ENCODE data around the gene MAVS. TPM values are rescaled to one million over a fixed set of nuclear protein-coding genes. Genes with fewer than 3 reads are reported as not detected.

MAVS gene
- total RNA-seq, 2 experiments from 2014 or later: 13.6 to 14.7 TPM

DNA sequence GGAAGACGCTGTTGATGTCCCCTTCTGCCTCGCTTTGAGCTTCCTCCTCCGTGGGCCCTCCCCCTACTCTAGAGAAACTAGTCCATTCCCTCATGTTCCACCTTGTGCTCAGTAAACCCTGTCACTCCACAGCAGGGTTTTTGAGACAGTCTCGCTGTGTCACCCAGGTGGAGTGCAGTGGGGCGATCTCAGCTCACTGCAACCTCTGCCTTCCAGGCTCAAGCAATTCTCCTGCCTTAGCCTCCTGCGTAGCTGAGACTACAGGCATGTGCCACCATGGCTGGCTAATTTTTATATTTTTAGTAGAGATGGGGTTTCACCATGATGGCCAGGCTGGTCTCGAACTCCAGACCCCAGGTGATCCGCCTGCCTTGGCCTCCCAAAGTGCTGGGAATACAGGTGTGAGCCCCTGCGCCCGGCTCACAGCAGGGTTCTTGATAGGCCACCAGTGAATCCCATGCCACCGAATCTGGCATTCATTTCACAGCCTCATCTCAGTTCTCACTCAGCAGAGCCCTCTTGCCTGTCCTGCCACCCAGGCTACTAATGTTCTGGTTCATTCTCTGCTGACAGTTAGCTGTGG is 78.6 kb downstream of the MAVS start:
- Mint-ChIP-seq H3K36me3 (ENCODE audit: low read depth) (peaks cover 53% of the 10 kb centered on the region), H3K4me1 (ENCODE audit: low read depth) (peaks cover 52% of the 10 kb centered on the region), H3K27ac (peak overlapping the region; percentile 61), H3K9me3 (no peaks in the 10 kb centered on the region), H3K4me3 (no peak overlapping the region), H3K27me3 (no peaks in the 10 kb centered on the region)
- H3K4me3 ChIP-seq (ENCODE audit: low read length): no peak overlapping the region
- no peaks in the 10 kb centered on the region for H3K27me3 ChIP-seq (ENCODE audit: control insufficient read depth in 1 of 2, insufficient read depth in 2 of 2, low read length in 2 of 2)
- no peaks in the 10 kb centered on the region for H3K9me3 ChIP-seq (ENCODE audit: control insufficient read depth in 1 of 2, insufficient read depth in 1 of 2, low read length in 2 of 2)
- ATAC-seq (ENCODE audit: poor library complexity) (no peak), DNase-seq (no peak)
- ChIA-PET CTCF (no interaction called here), POLR2A (interaction anchor here (1.1 kb wide), 1 partner anchor 157 kb away, joined by 3 read pairs; no protein-coding TSS in a partner anchor)
- TF ChIP-seq CTCF (IDR thresholded peaks at IDR 0.05): no peak
- intact Hi-C loops (cut with DNase I, micrococcal nuclease): no loop called here
- H3K4me1 ChIP-seq (ENCODE audit: insufficient read depth, low read length): peaks cover 20% of the 10 kb centered on the region
- H3K27ac ChIP-seq (ENCODE audit: low read depth in 1 of 2, low read length in 2 of 2): no peak overlapping the region
- H3K36me3 ChIP-seq (ENCODE audit: insufficient read depth, low read length): peaks cover 46% of the 10 kb centered on the region

Small RNAs within 50 kb of the gene (microRNA-seq; reads per million reads assigned to microRNA genes)
- gene MIR103A2 (ENCODE audit: borderline microRNAs expressed, borderline replicate concordance): not detected
- gene MIR103B2 (ENCODE audit: borderline microRNAs expressed, borderline replicate concordance): not detected

Other genes starting within 250 kb of the MAVS start
- not detected for gene GFRA4, start 183.4 kb upstream of the MAVS start, total RNA-seq
- not detected for gene ADAM33, start 164.8 kb upstream of the MAVS start, total RNA-seq
- under 1 TPM; 0.08 to 0.11 TPM for gene SIGLEC1, start 134.2 kb upstream of the MAVS start, total RNA-seq
- under 1 TPM in 1 of 2 experiments, not detected in 1; 0.08 TPM for gene HSPA12B, start 114.1 kb upstream of the MAVS start, total RNA-seq
- gene ADISSP, start 79.1 kb upstream of the MAVS start, total RNA-seq: 10 to 100 TPM; 11.2 to 11.6 TPM
- not detected for gene SPEF1, start 65.4 kb upstream of the MAVS start, total RNA-seq
- gene CENPB, start 60.1 kb upstream of the MAVS start, total RNA-seq: 10 to 100 TPM; 25.1 to 25.3 TPM
- gene CDC25B, start 50.5 kb upstream of the MAVS start, total RNA-seq: 100 to 1,000 TPM; 144 TPM
- 1 to 10 TPM; 6.0 TPM for gene AP5S1, start 26.3 kb upstream of the MAVS start, total RNA-seq
- 10 to 100 TPM; 49.0 to 51.1 TPM for gene PANK2, start 42.6 kb downstream of the MAVS start, total RNA-seq
- 1 to 10 TPM; 6.8 to 8.1 TPM for gene RNF24, start 168.7 kb downstream of the MAVS start, total RNA-seq

Data from CD4-positive, alpha-beta T cell (primary cell).